Measurements from ENCODE around the gene TAB2.

The TAB2 gene

GRCh38 chr6:149395185-149395584 is 77.7 kb downstream of the TAB2 start:
- CTCF ChIA-PET, result no interaction called here
- no peak for DNase-seq (ENCODE audit: extremely low spot score)
- TF ChIP-seq SP1 (IDR thresholded peaks at IDR 0.05), result no peak
- POLR2A ChIA-PET, result no interaction called here

GRCh38 chr6:149397384-149397783 is 79.9 kb downstream of the TAB2 start:
- ChIA-PET CTCF (interaction anchor here (0.6 kb wide), 1 partner anchor 74 kb away, joined by 3 read pairs; no protein-coding TSS in a partner anchor), POLR2A (no interaction called here)
- TF ChIP-seq TARDBP (IDR thresholded peaks at IDR 0.05) (no peak), L3MBTL2 (conservative IDR thresholded peaks at IDR 0.05) (no peak), BHLHE40 (IDR thresholded peaks at IDR 0.05; ENCODE audit: borderline replicate concordance) (no peak), PKNOX1 (IDR thresholded peaks at IDR 0.05) (no peak), ARNT (IDR thresholded peaks at IDR 0.05) (no peak)
- DNase-seq (ENCODE audit: extremely low spot score), result no peak

GRCh38 chr6:149400050-149400449 is 82.5 kb downstream of the TAB2 start, which contains the start of gene SUMO4:
Gene SUMO4, plus strand, starts transcription at chr6:149400262. Its CDS starts 130 bp downstream, at chr6:149400392.
- TF ChIP-seq SP1 (IDR thresholded peaks at IDR 0.05), result no peak
- TF ChIP-seq CTBP1 (IDR thresholded peaks at IDR 0.05; ENCODE audit: borderline replicate concordance), result no peak
- no peak for TF ChIP-seq NFRKB (IDR thresholded peaks at IDR 0.05)
- TF ChIP-seq FOXK2 (IDR thresholded peaks at IDR 0.05), result no peak
- no peak for TF ChIP-seq PKNOX1 (IDR thresholded peaks at IDR 0.05)
- TF ChIP-seq SUZ12 (IDR thresholded peaks at IDR 0.05), result no peak
- no peak for TF ChIP-seq HDGF (IDR thresholded peaks at IDR 0.05; ENCODE audit: borderline replicate concordance)
- TF ChIP-seq ZNF384 (IDR thresholded peaks at IDR 0.05), result no peak
- no peak for TF ChIP-seq L3MBTL2 (conservative IDR thresholded peaks at IDR 0.05)
- no peak for TF ChIP-seq FOXM1 (IDR thresholded peaks at IDR 0.05; ENCODE audit: borderline replicate concordance)
- TF ChIP-seq ARNT (IDR thresholded peaks at IDR 0.05), result no peak
- no peak for TF ChIP-seq ELF4 (IDR thresholded peaks at IDR 0.05)
- TF ChIP-seq LEF1 (IDR thresholded peaks at IDR 0.05; ENCODE audit: borderline replicate concordance), result no peak
- TF ChIP-seq FOXA1 (IDR thresholded peaks at IDR 0.05), result no peak
- TF ChIP-seq BHLHE40 (IDR thresholded peaks at IDR 0.05; ENCODE audit: borderline replicate concordance), result no peak
- no peak for TF ChIP-seq TARDBP (IDR thresholded peaks at IDR 0.05)
- CTCF ChIA-PET, result no interaction called here
- DNase-seq (ENCODE audit: extremely low spot score), result no peak

GRCh38 chr6:149403534-149403933 is 86.0 kb downstream of the TAB2 start:
- TF ChIP-seq SUZ12 (IDR thresholded peaks at IDR 0.05), result no peak
- ChIA-PET CTCF (no interaction called here), POLR2A (no interaction called here)
- DNase-seq (ENCODE audit: extremely low spot score), result no peak

More at GRCh38 chr6:149400050-149400449, 82.5 kb downstream of the TAB2 start, which contains the start of gene SUMO4:
- POLR2A ChIA-PET, result no interaction called here

GRCh38 chr6:149405823-149406765 is 88.6 kb downstream of the TAB2 start:
- POLR2A ChIA-PET, result no interaction called here
- no peak for DNase-seq (ENCODE audit: extremely low spot score)
- TF ChIP-seq TARDBP (IDR thresholded peaks at IDR 0.05) (no peak), PKNOX1 (IDR thresholded peaks at IDR 0.05) (peak; percentile 36; the same call in 1 of the 2 replicates), ZNF384 (IDR thresholded peaks at IDR 0.05) (peak; percentile 42; the same call in 1 of the 2 replicates)
- CTCF ChIA-PET, result no interaction called here

- DNase-seq (ENCODE audit: extremely low spot score), result no peak
- POLR2A ChIA-PET, result no interaction called here
- TF ChIP-seq NFRKB (IDR thresholded peaks at IDR 0.05) (no peak), ZNF384 (IDR thresholded peaks at IDR 0.05) (no peak), CTBP1 (IDR thresholded peaks at IDR 0.05; ENCODE audit: borderline replicate concordance) (no peak), ELF4 (IDR thresholded peaks at IDR 0.05) (no peak)
- CTCF ChIA-PET, result no interaction called here
Measured at GRCh38 chr6:149409617-149410016, 92.1 kb downstream of the TAB2 start.

GRCh38 chr6:149410557-149410956 is 93.0 kb downstream of the TAB2 start:
- ChIA-PET POLR2A (no interaction called here), CTCF (interaction anchor here (0.5 kb wide), 1 partner anchor 21 kb away, joined by 3 read pairs; no protein-coding TSS in a partner anchor)
- TF ChIP-seq CTBP1 (IDR thresholded peaks at IDR 0.05; ENCODE audit: borderline replicate concordance) (no peak), FOXM1 (IDR thresholded peaks at IDR 0.05; ENCODE audit: borderline replicate concordance) (no peak), BHLHE40 (IDR thresholded peaks at IDR 0.05; ENCODE audit: borderline replicate concordance) (no peak), L3MBTL2 (conservative IDR thresholded peaks at IDR 0.05) (no peak), ELF4 (IDR thresholded peaks at IDR 0.05) (no peak), ZNF384 (IDR thresholded peaks at IDR 0.05) (no peak), PKNOX1 (IDR thresholded peaks at IDR 0.05) (no peak), HDGF (IDR thresholded peaks at IDR 0.05; ENCODE audit: borderline replicate concordance) (no peak), LEF1 (IDR thresholded peaks at IDR 0.05; ENCODE audit: borderline replicate concordance) (no peak), SUZ12 (IDR thresholded peaks at IDR 0.05) (no peak), FOXA1 (IDR thresholded peaks at IDR 0.05) (no peak), NFRKB (IDR thresholded peaks at IDR 0.05) (no peak), TARDBP (IDR thresholded peaks at IDR 0.05) (no peak), FOXK2 (IDR thresholded peaks at IDR 0.05) (no peak), SP1 (IDR thresholded peaks at IDR 0.05) (no peak), ARNT (IDR thresholded peaks at IDR 0.05) (no peak)

More at GRCh38 chr6:149410557-149410956, 93.0 kb downstream of the TAB2 start:
- no peak for DNase-seq (ENCODE audit: extremely low spot score)
